ENCODE data around the gene EPN3.

DNA sequence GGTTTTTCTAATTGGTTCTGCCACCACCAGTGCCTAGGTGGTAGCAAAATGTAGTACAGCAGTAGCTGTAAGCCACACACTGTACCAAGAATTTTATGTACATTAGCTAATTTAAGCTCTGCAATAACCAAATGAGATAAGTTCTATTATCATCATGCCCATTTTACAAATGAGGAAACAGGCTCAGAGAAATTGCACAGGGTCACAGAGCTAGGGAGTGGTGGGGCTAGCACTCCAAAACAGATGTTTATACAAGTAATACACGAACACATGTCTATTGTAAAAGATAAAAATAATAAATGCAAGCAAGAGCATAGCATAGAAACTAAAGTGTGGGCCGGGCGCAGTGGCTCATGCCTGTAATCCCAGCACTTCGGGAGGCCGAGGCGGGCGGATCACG is 40.3 kb upstream of the EPN3 start:
- TF ChIP-seq, protein P1, sequence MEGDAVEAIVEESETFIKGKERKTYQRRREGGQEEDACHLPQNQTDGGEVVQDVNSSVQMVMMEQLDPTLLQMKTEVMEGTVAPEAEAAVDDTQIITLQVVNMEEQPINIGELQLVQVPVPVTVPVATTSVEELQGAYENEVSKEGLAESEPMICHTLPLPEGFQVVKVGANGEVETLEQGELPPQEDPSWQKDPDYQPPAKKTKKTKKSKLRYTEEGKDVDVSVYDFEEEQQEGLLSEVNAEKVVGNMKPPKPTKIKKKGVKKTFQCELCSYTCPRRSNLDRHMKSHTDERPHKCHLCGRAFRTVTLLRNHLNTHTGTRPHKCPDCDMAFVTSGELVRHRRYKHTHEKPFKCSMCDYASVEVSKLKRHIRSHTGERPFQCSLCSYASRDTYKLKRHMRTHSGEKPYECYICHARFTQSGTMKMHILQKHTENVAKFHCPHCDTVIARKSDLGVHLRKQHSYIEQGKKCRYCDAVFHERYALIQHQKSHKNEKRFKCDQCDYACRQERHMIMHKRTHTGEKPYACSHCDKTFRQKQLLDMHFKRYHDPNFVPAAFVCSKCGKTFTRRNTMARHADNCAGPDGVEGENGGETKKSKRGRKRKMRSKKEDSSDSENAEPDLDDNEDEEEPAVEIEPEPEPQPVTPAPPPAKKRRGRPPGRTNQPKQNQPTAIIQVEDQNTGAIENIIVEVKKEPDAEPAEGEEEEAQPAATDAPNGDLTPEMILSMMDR (IDR thresholded peaks at IDR 0.05): no peak
- TF ChIP-seq POLR2AphosphoS5 (IDR thresholded peaks at IDR 0.05) (no peak), EP300 (IDR thresholded peaks at IDR 0.05) (no peak)
